GM23338 (cell line): ENCODE data around the gene HTR6. TPM values are rescaled to one million over a fixed set of nuclear protein-coding genes. Genes with fewer than 3 reads are reported as not detected.

Source experiments
- ATAC-seq: fragments of 200-7000 bp; cut with Tn5 transposase; 3 replicates; pipeline ENCODE4 v1.9.1; 2020
- DNase-seq: peaks from one replicate; pipeline ENCODE4 v3.0.0-alpha.2; 2015; ENCODE audit warnings: low spot score
- H2AFZ ChIP-seq: fragments of 200-600 bp; sonication (generic); 2 replicates; pipeline ENCODE4 v1.8.0; 2016; ENCODE audit warnings: antibody characterized with exemption, mild to moderate bottlenecking, moderate library complexity
- H3F3A ChIP-seq: fragments of 200-600 bp; sonication (generic); replicated peaks from 2 replicates; pipeline ENCODE4 v1.8.0; 2017; ENCODE audit warnings: antibody characterized with exemption, mixed run types, low read depth
- H3K27ac ChIP-seq: fragments of 200-600 bp; sonication (generic); 2 replicates; pipeline ENCODE4 v1.6.1; 2016; ENCODE audit warnings: low read depth
- H3K27me3 ChIP-seq: fragments of 200-600 bp; sonication (generic); 2 replicates; pipeline ENCODE4 v1.8.0; 2016; ENCODE audit warnings: mild to moderate bottlenecking, mixed run types, moderate library complexity; ENCODE audit not compliant: insufficient read depth
- H3K36me3 ChIP-seq: fragments of 200-600 bp; sonication (generic); 2 replicates; pipeline ENCODE4 v1.8.0; 2016; ENCODE audit warnings: mild to moderate bottlenecking; ENCODE audit not compliant: insufficient read depth
- H3K4me1 ChIP-seq: fragments of 200-600 bp; sonication (generic); 2 replicates; pipeline ENCODE4 v1.8.0; 2016; ENCODE audit warnings: mild to moderate bottlenecking, moderate library complexity; ENCODE audit not compliant: insufficient read depth
- H3K4me2 ChIP-seq: fragments of 200-600 bp; sonication (generic); 2 replicates; pipeline ENCODE4 v1.7.1; 2017; ENCODE audit warnings: mixed run types
- H3K4me3 ChIP-seq: fragments of 200-600 bp; sonication (generic); 2 replicates; pipeline ENCODE4 v1.6.1; 2016; ENCODE audit warnings: mixed run types
- H3K79me2 ChIP-seq: fragments of 200-600 bp; sonication (generic); replicated peaks from 2 replicates; pipeline ENCODE4 v1.8.0; 2017; ENCODE audit warnings: mild to moderate bottlenecking; ENCODE audit not compliant: insufficient read depth
- H3K9me2 ChIP-seq: fragments of 200-600 bp; sonication (generic); 2 replicates; pipeline ENCODE4 v1.8.0; 2017; ENCODE audit not compliant: insufficient read depth
- H4K20me1 ChIP-seq: fragments of 200-600 bp; sonication (generic); replicated peaks from 2 replicates; pipeline ENCODE4 v1.8.0; 2017; ENCODE audit warnings: mild to moderate bottlenecking; ENCODE audit not compliant: insufficient read depth
- H3K27ac Mint-ChIP-seq: 2 replicates; pipeline ENCODE4 v1.8.0; 2020; ENCODE audit warnings: inconsistent platforms, mild to moderate bottlenecking, moderate library complexity, mixed read lengths
- H3K27me3 Mint-ChIP-seq: 3 replicates; pipeline ENCODE4 v1.8.0; 2022; ENCODE audit warnings: low read depth, mild to moderate bottlenecking, moderate library complexity, mixed read lengths, inconsistent platforms; ENCODE audit not compliant: insufficient read depth, poor library complexity
- H3K36me3 Mint-ChIP-seq: 3 replicates; pipeline ENCODE4 v1.8.0; 2021; ENCODE audit warnings: low read depth, mild to moderate bottlenecking, inconsistent platforms, moderate library complexity, mixed read lengths
- H3K4me1 Mint-ChIP-seq: 3 replicates; pipeline ENCODE4 v1.8.0; 2020; ENCODE audit warnings: mild to moderate bottlenecking, inconsistent platforms, mixed read lengths
- H3K4me3 Mint-ChIP-seq: 3 replicates; pipeline ENCODE4 v1.8.0; 2021; ENCODE audit warnings: moderate library complexity, mild to moderate bottlenecking, inconsistent platforms, mixed read lengths
- H3K9me3 Mint-ChIP-seq: 3 replicates; pipeline ENCODE4 v1.8.0; 2020; ENCODE audit warnings: moderate library complexity, mild to moderate bottlenecking, inconsistent platforms, mixed read lengths
- CREB1 ChIP-seq: fragments of 250-450 bp; sonication (Bioruptor Pico); IDR thresholded peaks from 2 replicates; pipeline ENCODE4 v1.5.0; 2020; ENCODE audit warnings: low read depth, mild to moderate bottlenecking, moderate library complexity
- ETS1 ChIP-seq: IDR thresholded peaks from 2 replicates; pipeline ENCODE4 v1.6.1; 2016; ENCODE audit warnings: antibody characterized with exemption
- EZH2 ChIP-seq: fragments of 200-600 bp; sonication (generic); IDR thresholded peaks from one replicate; pipeline ENCODE4 v1.8.0; 2017; ENCODE audit warnings: antibody characterized with exemption, mild to moderate bottlenecking, low read depth; ENCODE audit not compliant: unreplicated experiment
- EZH2phosphoT487 ChIP-seq: fragments of 200-600 bp; sonication (generic); IDR thresholded peaks from one replicate; pipeline ENCODE4 v1.8.1; 2018; ENCODE audit warnings: antibody characterized with exemption; ENCODE audit not compliant: unreplicated experiment
- JUNB ChIP-seq: IDR thresholded peaks from one replicate; pipeline ENCODE4 v1.6.1; 2016; ENCODE audit warnings: antibody characterized with exemption; ENCODE audit not compliant: unreplicated experiment
- NANOG ChIP-seq: IDR thresholded peaks from 2 replicates; pipeline ENCODE4 v1.6.1; 2016; ENCODE audit warnings: antibody characterized with exemption, borderline replicate concordance
- POLR2AphosphoS5 ChIP-seq: IDR thresholded peaks from 2 replicates; pipeline ENCODE4 v1.6.1; 2016; ENCODE audit warnings: antibody characterized with exemption, low read depth
- STAT1 ChIP-seq: IDR thresholded peaks from one replicate; pipeline ENCODE4 v1.6.1; 2016; ENCODE audit warnings: antibody characterized with exemption; ENCODE audit not compliant: unreplicated experiment
- ZNF114 ChIP-seq: fragments of 250-450 bp; sonication (Bioruptor Pico); IDR thresholded peaks from 2 replicates; pipeline ENCODE4 v1.5.0; 2020; ENCODE audit warnings: mild to moderate bottlenecking, moderate library complexity
- ZNF331 ChIP-seq: fragments of 250-450 bp; sonication (Bioruptor Pico); IDR thresholded peaks from 2 replicates; pipeline ENCODE4 v1.5.0; 2020; ENCODE audit warnings: low read depth, mild to moderate bottlenecking, moderate library complexity
- polyA plus RNA-seq: library from polyadenylated mRNA; unstranded; fragments of >200 nt; fragmentation: Nextera tagmentation; extraction: Ambion mirVana; gene quantifications from 2 replicates; pipeline ENCODE4 v1.2.1, GENCODE V29; 2016
- total RNA-seq: library from RNA; depleted of rRNA; stranded (reverse); fragments of >200 nt; shearing (Covaris generic); gene quantifications from 2 replicates; pipeline ENCODE4 v1.2.3, GENCODE V29; 2014
- TF ChIP-seq, protein P1 (sequence below): fragments of 250-450 bp; sonication (Bioruptor Pico); IDR thresholded peaks from 2 replicates; pipeline ENCODE4 v1.5.0; 2020; ENCODE audit warnings: mild to moderate bottlenecking, moderate library complexity
- TF ChIP-seq, protein P2 (sequence below), 2 experiments: fragments of 200-600 bp in 1 of 2; sonication (generic) in 1 of 2; conservative IDR thresholded peaks; 2 replicates each; pipeline versions ENCODE4 v1.5.1 to v1.6.1; 2016 to 2017; ENCODE audit warnings: antibody characterized with exemption in 2 of 2, low read depth in 2 of 2, mild to moderate bottlenecking in 2 of 2, moderate library complexity in 1 of 2
- TF ChIP-seq, protein P3 (sequence below): IDR thresholded peaks from one replicate; pipeline ENCODE4 v1.6.1; 2018; ENCODE audit warnings: antibody characterized with exemption; ENCODE audit not compliant: unreplicated experiment

Gene HTR6
- total and polyA plus RNA-seq, 2 experiments from 2014 or later: 0.26 to 0.66 TPM

DNA sequence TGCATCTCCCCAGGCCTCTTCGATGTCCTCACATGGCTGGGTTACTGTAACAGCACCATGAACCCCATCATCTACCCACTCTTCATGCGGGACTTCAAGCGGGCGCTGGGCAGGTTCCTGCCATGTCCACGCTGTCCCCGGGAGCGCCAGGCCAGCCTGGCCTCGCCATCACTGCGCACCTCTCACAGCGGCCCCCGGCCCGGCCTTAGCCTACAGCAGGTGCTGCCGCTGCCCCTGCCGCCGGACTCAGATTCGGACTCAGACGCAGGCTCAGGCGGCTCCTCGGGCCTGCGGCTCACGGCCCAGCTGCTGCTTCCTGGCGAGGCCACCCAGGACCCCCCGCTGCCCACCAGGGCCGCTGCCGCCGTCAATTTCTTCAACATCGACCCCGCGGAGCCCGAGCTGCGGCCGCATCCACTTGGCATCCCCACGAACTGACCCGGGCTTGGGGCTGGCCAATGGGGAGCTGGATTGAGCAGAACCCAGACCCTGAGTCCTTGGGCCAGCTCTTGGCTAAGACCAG lies 14.3 kb downstream of the HTR6 start:
- Histone ChIP-seq H3K4me3 (no peak overlapping the region), H4K20me1 (no peaks in the 10 kb centered on the region), H3K4me1 (no peaks in the 10 kb centered on the region), H3K27ac (no peak overlapping the region), H3K9me2 (no peaks in the 10 kb centered on the region), H3K27me3 (no peaks in the 10 kb centered on the region), H3K79me2 (no peaks in the 10 kb centered on the region), H2AFZ (no peak overlapping the region), H3F3A (no peaks in the 10 kb centered on the region), H3K4me2 (no peak overlapping the region), H3K36me3 (no peaks in the 10 kb centered on the region)
- TF ChIP-seq CREB1 (CRISPR knock-in tag) (no peak), ZNF331 (CRISPR knock-in tag) (no peak), STAT1 (no peak), ZNF114 (CRISPR knock-in tag) (no peak), EZH2 (no peak), EZH2phosphoT487 (no peak), POLR2AphosphoS5 (no peak), ETS1 (no peak), NANOG (no peak), JUNB (no peak)
- TF ChIP-seq, protein P1, sequence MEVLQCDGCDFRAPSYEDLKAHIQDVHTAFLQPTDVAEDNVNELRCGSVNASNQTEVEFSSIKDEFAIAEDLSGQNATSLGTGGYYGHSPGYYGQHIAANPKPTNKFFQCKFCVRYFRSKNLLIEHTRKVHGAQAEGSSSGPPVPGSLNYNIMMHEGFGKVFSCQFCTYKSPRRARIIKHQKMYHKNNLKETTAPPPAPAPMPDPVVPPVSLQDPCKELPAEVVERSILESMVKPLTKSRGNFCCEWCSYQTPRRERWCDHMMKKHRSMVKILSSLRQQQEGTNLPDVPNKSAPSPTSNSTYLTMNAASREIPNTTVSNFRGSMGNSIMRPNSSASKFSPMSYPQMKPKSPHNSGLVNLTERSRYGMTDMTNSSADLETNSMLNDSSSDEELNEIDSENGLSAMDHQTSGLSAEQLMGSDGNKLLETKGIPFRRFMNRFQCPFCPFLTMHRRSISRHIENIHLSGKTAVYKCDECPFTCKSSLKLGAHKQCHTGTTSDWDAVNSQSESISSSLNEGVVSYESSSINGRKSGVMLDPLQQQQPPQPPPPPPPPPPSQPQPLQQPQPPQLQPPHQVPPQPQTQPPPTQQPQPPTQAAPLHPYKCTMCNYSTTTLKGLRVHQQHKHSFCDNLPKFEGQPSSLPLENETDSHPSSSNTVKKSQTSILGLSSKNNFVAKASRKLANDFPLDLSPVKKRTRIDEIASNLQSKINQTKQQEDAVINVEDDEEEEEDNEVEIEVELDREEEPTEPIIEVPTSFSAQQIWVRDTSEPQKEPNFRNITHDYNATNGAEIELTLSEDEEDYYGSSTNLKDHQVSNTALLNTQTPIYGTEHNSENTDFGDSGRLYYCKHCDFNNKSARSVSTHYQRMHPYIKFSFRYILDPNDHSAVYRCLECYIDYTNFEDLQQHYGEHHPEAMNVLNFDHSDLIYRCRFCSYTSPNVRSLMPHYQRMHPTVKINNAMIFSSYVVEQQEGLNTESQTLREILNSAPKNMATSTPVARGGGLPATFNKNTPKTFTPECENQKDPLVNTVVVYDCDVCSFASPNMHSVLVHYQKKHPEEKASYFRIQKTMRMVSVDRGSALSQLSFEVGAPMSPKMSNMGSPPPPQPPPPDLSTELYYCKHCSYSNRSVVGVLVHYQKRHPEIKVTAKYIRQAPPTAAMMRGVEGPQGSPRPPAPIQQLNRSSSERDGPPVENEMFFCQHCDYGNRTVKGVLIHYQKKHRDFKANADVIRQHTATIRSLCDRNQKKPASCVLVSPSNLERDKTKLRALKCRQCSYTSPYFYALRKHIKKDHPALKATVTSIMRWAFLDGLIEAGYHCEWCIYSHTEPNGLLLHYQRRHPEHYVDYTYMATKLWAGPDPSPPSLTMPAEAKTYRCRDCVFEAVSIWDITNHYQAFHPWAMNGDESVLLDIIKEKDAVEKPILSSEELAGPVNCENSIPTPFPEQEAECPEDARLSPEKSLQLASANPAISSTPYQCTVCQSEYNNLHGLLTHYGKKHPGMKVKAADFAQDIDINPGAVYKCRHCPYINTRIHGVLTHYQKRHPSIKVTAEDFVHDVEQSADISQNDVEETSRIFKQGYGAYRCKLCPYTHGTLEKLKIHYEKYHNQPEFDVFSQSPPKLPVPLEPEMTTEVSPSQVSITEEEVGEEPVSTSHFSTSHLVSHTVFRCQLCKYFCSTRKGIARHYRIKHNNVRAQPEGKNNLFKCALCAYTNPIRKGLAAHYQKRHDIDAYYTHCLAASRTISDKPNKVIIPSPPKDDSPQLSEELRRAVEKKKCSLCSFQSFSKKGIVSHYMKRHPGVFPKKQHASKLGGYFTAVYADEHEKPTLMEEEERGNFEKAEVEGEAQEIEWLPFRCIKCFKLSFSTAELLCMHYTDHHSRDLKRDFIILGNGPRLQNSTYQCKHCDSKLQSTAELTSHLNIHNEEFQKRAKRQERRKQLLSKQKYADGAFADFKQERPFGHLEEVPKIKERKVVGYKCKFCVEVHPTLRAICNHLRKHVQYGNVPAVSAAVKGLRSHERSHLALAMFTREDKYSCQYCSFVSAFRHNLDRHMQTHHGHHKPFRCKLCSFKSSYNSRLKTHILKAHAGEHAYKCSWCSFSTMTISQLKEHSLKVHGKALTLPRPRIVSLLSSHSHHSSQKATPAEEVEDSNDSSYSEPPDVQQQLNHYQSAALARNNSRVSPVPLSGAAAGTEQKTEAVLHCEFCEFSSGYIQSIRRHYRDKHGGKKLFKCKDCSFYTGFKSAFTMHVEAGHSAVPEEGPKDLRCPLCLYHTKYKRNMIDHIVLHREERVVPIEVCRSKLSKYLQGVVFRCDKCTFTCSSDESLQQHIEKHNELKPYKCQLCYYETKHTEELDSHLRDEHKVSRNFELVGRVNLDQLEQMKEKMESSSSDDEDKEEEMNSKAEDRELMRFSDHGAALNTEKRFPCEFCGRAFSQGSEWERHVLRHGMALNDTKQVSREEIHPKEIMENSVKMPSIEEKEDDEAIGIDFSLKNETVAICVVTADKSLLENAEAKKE (CRISPR knock-in tag): no peak
- TF ChIP-seq, protein P2, sequence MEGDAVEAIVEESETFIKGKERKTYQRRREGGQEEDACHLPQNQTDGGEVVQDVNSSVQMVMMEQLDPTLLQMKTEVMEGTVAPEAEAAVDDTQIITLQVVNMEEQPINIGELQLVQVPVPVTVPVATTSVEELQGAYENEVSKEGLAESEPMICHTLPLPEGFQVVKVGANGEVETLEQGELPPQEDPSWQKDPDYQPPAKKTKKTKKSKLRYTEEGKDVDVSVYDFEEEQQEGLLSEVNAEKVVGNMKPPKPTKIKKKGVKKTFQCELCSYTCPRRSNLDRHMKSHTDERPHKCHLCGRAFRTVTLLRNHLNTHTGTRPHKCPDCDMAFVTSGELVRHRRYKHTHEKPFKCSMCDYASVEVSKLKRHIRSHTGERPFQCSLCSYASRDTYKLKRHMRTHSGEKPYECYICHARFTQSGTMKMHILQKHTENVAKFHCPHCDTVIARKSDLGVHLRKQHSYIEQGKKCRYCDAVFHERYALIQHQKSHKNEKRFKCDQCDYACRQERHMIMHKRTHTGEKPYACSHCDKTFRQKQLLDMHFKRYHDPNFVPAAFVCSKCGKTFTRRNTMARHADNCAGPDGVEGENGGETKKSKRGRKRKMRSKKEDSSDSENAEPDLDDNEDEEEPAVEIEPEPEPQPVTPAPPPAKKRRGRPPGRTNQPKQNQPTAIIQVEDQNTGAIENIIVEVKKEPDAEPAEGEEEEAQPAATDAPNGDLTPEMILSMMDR (conservative IDR thresholded peaks at IDR 0.05; ENCODE audit: low read depth in 2 of 2): no peak
- TF ChIP-seq, protein P3, sequence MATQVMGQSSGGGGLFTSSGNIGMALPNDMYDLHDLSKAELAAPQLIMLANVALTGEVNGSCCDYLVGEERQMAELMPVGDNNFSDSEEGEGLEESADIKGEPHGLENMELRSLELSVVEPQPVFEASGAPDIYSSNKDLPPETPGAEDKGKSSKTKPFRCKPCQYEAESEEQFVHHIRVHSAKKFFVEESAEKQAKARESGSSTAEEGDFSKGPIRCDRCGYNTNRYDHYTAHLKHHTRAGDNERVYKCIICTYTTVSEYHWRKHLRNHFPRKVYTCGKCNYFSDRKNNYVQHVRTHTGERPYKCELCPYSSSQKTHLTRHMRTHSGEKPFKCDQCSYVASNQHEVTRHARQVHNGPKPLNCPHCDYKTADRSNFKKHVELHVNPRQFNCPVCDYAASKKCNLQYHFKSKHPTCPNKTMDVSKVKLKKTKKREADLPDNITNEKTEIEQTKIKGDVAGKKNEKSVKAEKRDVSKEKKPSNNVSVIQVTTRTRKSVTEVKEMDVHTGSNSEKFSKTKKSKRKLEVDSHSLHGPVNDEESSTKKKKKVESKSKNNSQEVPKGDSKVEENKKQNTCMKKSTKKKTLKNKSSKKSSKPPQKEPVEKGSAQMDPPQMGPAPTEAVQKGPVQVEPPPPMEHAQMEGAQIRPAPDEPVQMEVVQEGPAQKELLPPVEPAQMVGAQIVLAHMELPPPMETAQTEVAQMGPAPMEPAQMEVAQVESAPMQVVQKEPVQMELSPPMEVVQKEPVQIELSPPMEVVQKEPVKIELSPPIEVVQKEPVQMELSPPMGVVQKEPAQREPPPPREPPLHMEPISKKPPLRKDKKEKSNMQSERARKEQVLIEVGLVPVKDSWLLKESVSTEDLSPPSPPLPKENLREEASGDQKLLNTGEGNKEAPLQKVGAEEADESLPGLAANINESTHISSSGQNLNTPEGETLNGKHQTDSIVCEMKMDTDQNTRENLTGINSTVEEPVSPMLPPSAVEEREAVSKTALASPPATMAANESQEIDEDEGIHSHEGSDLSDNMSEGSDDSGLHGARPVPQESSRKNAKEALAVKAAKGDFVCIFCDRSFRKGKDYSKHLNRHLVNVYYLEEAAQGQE: no peak
- peaks cover 14% of the 10 kb centered on the region for H3K4me1 Mint-ChIP-seq
- no peaks in the 10 kb centered on the region for H3K36me3 Mint-ChIP-seq
- no peak overlapping the region for H3K4me3 Mint-ChIP-seq
- no peak overlapping the region for H3K27ac Mint-ChIP-seq
- ATAC-seq (no peak), DNase-seq (no peak)
- no peaks in the 10 kb centered on the region; the same call in 2 of the 3 replicates for H3K9me3 Mint-ChIP-seq
- peaks cover 5% of the 10 kb centered on the region for H3K27me3 Mint-ChIP-seq
